ENCODE results near the gene TOMM6.
"Not testable (repeated sequence)": the region's sequence is repeated elsewhere in the genome, so short reads cannot be mapped to it uniquely, and the experiment has no call there.

The TOMM6 gene

DNA sequence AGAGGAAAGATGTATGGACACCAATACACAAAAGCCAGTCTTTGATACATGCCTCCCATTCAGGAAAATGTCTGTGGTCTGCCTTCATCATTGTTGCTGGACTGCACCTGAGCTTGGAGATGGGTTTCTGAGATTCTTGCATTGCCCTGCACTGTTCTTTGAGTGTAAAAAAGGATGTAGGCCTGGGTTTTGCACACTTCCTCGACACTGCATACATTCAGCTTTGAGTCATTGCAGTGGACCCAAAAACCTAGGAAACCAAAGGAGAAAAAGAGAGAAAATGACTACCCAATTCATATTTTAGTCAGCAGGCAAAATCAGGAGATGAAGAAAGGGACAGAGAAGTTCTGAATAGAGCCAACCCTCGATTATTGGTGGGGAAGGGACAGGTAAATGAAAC lies 9.0 kb downstream of the TOMM6 start:
- Histone ChIP-seq H3K9ac (ENCODE audit: low read length) (no peak overlapping the region), H3K36me3 (ENCODE audit: control insufficient read depth, insufficient read depth, low read length) (no peaks in the 10 kb centered on the region), H3K4me1 (ENCODE audit: control insufficient read depth, insufficient read depth, low read length) (no peaks in the 10 kb centered on the region), H3K27me3 (ENCODE audit: control insufficient read depth, insufficient read depth, low read length) (no peaks in the 10 kb centered on the region), H3K9me3 (ENCODE audit: control insufficient read depth, low read length) (no peaks in the 10 kb centered on the region), H3K4me3 (ENCODE audit: low read length) (no peak overlapping the region)

DNA sequence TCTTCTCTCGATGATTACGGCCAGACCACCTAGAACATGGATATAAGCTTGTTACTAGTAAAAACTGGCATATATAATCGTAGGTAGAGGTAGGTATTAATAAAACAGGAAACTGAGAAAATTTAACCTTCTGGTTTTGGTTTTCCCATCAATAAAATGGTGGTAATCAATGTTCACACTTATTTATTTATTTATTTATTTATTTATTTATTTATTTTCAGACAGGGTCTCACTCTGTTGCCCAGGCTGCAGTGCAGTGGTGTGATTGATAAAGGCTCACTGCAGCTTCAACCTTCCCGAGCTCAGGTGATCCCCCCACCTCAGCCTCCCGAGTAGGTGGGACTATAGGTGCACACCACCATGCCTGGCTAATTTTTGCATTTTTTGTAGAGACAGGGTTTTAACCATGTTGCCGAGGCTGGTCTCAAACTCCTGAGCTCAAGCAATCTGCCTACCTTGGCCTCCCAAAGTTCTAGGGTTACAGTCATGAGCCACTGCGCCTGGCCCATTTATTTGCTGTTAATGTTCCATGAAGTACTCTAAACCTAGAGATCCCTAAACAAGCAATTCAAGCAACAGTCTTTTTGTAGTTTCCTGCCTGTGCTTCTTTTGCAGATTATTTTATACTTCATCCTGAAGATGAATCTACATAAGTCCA lies 11.5 kb downstream of the TOMM6 start:
- Histone ChIP-seq H3K36me3 (ENCODE audit: control insufficient read depth, insufficient read depth, low read length) (no peaks in the 10 kb centered on the region), H3K9ac (ENCODE audit: low read length) (no peak overlapping the region), H3K27me3 (ENCODE audit: control insufficient read depth, insufficient read depth, low read length) (no peaks in the 10 kb centered on the region)

DNA sequence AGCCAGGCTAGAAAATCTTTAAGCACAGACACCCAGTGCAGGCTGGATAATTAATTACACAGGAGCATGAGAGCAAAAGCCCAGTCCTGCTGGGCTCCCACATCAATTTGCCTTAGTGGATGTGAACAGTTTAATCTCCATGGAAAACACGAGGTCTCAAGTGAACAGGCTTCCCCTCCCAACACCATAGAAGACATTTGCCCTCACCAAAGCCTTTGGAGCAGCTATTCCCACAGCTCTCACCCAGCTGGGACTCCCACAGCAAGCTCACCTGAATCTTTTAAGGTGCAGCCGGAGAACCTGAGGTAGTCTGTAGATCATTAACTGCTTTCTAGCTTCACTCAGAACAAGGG lies 12.0 kb downstream of the TOMM6 start:
- no peaks in the 10 kb centered on the region for H3K4me1 ChIP-seq (ENCODE audit: control insufficient read depth, insufficient read depth, low read length)
- no peak overlapping the region for H3K9ac ChIP-seq (ENCODE audit: low read length)
- H3K4me3 ChIP-seq (ENCODE audit: low read length), result no peak overlapping the region
- H3K27me3 ChIP-seq (ENCODE audit: control insufficient read depth, insufficient read depth, low read length), result no peaks in the 10 kb centered on the region
- no peaks in the 10 kb centered on the region for H3K9me3 ChIP-seq (ENCODE audit: control insufficient read depth, low read length)
- no peaks in the 10 kb centered on the region for H3K36me3 ChIP-seq (ENCODE audit: control insufficient read depth, insufficient read depth, low read length)

More for the DNA sequence above, 11.5 kb downstream of the TOMM6 start:
- Histone ChIP-seq H3K4me3 (ENCODE audit: low read length) (no peak overlapping the region), H3K4me1 (ENCODE audit: control insufficient read depth, insufficient read depth, low read length) (no peaks in the 10 kb centered on the region), H3K9me3 (ENCODE audit: control insufficient read depth, low read length) (no peaks in the 10 kb centered on the region)

DNA sequence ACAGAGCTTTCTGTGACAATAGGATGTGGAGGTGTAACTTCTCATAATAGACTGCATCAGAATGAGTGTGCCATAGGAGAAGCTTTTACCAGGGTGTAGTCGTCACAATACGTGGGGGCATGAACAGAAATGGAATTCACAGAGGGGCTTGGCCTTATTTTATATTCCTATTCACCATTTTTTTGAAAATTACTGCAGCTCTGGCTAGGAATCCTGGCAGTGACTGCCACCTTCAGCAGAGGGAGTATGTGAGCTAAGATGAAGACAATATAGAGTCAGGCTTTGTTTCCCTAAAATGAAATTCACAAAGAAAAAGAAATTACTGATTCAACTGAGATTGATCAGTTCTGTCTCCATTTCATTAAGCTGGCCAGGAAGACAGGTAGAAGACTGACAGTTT lies 13.9 kb downstream of the TOMM6 start:
- no peak overlapping the region for H3K9ac ChIP-seq (ENCODE audit: low read length)
- H3K36me3 ChIP-seq (ENCODE audit: control insufficient read depth, insufficient read depth, low read length), result no peaks in the 10 kb centered on the region
- no peaks in the 10 kb centered on the region for H3K4me1 ChIP-seq (ENCODE audit: control insufficient read depth, insufficient read depth, low read length)
- H3K9me3 ChIP-seq (ENCODE audit: control insufficient read depth, low read length), result no peaks in the 10 kb centered on the region
- H3K27me3 ChIP-seq (ENCODE audit: control insufficient read depth, insufficient read depth, low read length), result no peaks in the 10 kb centered on the region
- no peak overlapping the region for H3K4me3 ChIP-seq (ENCODE audit: low read length)

DNA sequence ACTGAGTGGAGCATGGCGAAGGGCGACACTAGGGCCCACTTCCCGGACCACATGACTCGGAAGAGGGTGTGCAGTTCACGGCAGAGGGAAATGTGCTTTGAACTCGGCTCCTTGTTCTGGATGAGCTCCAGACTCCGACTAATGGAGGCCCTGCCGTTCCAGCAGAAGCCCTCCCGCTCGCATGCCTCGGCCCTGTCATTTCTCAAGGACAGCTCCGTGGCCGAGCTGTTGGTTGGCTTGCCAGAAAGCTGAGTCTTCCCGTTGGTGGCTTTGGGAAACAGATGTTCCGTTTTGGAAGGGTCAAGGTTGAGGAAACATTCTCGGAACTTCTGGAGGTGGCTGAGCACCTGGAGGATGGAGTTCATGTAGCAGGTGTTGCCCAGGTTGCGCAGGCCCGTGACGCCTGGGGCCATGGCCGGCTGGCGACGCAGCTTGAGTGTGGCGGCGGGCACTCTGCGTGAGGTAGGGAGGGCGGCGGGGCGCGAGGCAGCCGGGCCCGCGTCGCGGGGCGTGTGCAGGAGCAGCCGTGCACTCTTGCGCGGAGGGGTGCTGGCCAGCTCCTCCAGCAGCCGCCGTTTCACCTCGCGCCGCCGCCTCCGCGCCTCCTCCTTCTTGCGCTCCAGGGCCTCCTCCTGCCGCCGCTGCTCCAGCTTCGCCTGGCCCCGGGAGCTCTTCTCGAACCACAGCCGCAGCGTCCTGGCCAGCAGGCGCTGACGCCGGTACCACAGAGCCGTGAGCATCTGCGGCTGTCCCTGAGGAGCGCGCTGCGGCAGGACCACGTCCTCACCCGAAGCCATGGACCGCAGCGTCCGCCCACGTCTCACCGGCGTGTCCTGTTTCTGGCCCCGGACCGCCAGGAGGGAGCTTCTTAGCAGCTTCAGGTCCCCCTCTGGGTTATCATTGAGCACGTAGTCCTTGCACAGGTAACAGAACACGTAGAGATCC lies 18.6 kb downstream of the TOMM6 start:
- Histone ChIP-seq H3K9me3 (ENCODE audit: control insufficient read depth, low read length) (no peaks in the 10 kb centered on the region), H3K4me1 (ENCODE audit: control insufficient read depth, insufficient read depth, low read length) (no peaks in the 10 kb centered on the region), H3K36me3 (ENCODE audit: control insufficient read depth, insufficient read depth, low read length) (no peaks in the 10 kb centered on the region), H3K27me3 (ENCODE audit: control insufficient read depth, insufficient read depth, low read length) (no peaks in the 10 kb centered on the region), H3K4me3 (ENCODE audit: low read length) (no peak overlapping the region), H3K9ac (ENCODE audit: low read length) (no peak overlapping the region)

DNA sequence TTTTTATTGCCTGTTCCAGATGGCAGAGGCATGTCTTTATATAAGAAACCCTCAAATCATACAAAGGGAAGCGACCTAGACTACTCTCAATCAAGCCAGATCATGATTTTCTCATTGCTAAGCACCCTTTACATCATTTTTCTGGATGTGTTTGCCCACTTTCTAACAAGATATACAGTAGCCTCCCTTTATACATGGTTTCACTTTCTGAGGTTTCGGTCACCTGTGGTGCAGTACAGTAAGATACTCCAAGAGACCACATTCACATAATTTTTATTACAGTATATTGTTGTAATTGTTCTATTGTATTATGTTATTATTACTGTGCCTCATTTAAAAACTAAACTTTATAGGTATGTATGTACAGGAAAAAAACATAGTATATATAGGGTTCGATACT lies 23.6 kb downstream of the TOMM6 start:
- H3K9ac ChIP-seq (ENCODE audit: low read length), result no peak overlapping the region
- H3K4me1 ChIP-seq (ENCODE audit: control insufficient read depth, insufficient read depth, low read length), result no peaks in the 10 kb centered on the region
- no peaks in the 10 kb centered on the region for H3K27me3 ChIP-seq (ENCODE audit: control insufficient read depth, insufficient read depth, low read length)
- H3K36me3 ChIP-seq (ENCODE audit: control insufficient read depth, insufficient read depth, low read length), result no peaks in the 10 kb centered on the region
- no peak overlapping the region for H3K4me3 ChIP-seq (ENCODE audit: low read length)
- no peaks in the 10 kb centered on the region for H3K9me3 ChIP-seq (ENCODE audit: control insufficient read depth, low read length)

DNA sequence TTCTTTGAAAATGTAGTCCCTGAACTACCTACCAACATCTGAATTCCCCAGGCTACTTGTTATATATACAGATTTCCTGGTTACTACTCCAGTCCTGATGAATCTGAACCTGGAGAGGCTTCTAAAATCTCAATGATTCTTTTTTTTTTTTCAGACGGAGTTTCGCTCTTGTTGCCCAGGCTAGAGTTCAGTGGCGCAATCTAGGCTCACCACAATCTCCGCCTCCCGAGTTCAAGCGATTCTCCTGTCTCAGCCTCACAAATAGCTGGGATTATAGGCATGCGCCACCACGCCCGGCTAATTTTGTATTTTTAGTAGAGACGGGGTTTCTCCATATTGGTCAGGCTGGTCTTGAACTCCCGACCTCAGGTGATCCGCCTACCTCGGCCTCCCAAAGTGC lies 24.5 kb downstream of the TOMM6 start:
- H3K27me3 ChIP-seq (ENCODE audit: control insufficient read depth, insufficient read depth, low read length); H3K36me3 ChIP-seq (ENCODE audit: control insufficient read depth, insufficient read depth, low read length); H3K4me3 ChIP-seq (ENCODE audit: low read length); H3K4me1 ChIP-seq (ENCODE audit: control insufficient read depth, insufficient read depth, low read length); H3K9me3 ChIP-seq (ENCODE audit: control insufficient read depth, low read length); H3K9ac ChIP-seq (ENCODE audit: low read length): not testable (repeated sequence)

DNA sequence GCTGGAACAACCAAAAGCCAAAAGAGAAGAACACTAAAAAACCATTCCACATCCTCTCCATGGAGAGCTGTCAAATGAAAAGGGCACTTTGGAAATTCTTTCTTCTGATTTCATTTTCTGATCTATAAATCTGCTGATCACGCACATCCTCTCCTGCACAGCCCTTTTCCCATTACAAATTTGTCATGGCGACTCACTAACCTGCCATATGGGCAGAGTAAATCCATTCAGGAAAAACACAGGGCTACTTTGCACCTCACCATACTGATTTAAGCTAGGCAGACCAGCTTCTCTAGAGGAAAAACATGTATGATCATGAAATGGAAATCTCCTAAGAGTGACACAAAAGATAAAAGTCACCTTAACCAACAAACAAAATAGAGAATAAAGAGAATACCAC lies 26.0 kb downstream of the TOMM6 start:
- no peaks in the 10 kb centered on the region for H3K9me3 ChIP-seq (ENCODE audit: control insufficient read depth, low read length)
- H3K4me1 ChIP-seq (ENCODE audit: control insufficient read depth, insufficient read depth, low read length), result no peaks in the 10 kb centered on the region
- H3K27me3 ChIP-seq (ENCODE audit: control insufficient read depth, insufficient read depth, low read length), result no peaks in the 10 kb centered on the region
- H3K4me3 ChIP-seq (ENCODE audit: low read length), result no peak overlapping the region
- H3K36me3 ChIP-seq (ENCODE audit: control insufficient read depth, insufficient read depth, low read length), result no peaks in the 10 kb centered on the region
- no peak overlapping the region for H3K9ac ChIP-seq (ENCODE audit: low read length)

DNA sequence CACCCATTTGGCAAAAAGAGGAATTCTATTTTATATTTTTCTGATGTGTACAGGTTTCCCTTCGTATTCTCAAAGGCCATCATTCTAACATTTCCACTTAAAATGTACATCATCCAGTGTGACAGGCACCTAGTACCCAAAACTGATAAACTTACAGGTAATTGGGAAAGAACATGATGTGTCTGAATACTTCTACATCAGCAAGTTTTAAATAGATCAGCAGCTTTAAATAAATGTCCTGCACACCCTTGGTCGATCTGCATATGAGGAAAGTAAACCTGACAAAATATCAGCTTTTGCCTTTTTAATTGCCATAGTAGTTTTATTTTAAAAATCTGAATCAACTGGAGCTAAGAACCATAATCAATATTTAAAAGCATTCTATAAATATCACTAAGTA lies 26.5 kb downstream of the TOMM6 start:
- Histone ChIP-seq H3K9me3 (ENCODE audit: control insufficient read depth, low read length) (no peaks in the 10 kb centered on the region), H3K4me3 (ENCODE audit: low read length) (no peak overlapping the region), H3K4me1 (ENCODE audit: control insufficient read depth, insufficient read depth, low read length) (no peaks in the 10 kb centered on the region), H3K36me3 (ENCODE audit: control insufficient read depth, insufficient read depth, low read length) (no peaks in the 10 kb centered on the region), H3K27me3 (ENCODE audit: control insufficient read depth, insufficient read depth, low read length) (no peaks in the 10 kb centered on the region), H3K9ac (ENCODE audit: low read length) (no peak overlapping the region)

DNA sequence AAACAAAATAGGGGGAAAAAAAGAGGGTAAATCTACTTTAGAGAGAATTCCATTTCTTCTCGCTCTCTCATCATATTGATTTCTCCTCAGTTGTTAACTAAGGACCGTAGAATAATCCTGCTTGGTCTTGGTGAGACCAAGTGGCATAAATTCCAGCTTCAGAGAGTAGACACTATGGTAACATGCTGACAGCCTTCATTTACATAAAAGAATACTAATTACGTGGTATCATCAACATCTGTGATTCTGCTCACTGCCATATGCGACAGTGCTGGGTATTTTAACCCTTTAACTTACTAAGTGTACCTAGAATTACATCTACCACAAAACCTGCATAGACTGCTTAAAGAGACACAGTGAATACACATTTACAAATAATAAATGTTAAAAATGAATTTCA lies 27.1 kb downstream of the TOMM6 start:
- Histone ChIP-seq H3K4me3 (ENCODE audit: low read length) (no peak overlapping the region), H3K4me1 (ENCODE audit: control insufficient read depth, insufficient read depth, low read length) (no peaks in the 10 kb centered on the region), H3K9ac (ENCODE audit: low read length) (no peak overlapping the region), H3K9me3 (ENCODE audit: control insufficient read depth, low read length) (no peaks in the 10 kb centered on the region), H3K36me3 (ENCODE audit: control insufficient read depth, insufficient read depth, low read length) (no peaks in the 10 kb centered on the region), H3K27me3 (ENCODE audit: control insufficient read depth, insufficient read depth, low read length) (no peaks in the 10 kb centered on the region)

DNA sequence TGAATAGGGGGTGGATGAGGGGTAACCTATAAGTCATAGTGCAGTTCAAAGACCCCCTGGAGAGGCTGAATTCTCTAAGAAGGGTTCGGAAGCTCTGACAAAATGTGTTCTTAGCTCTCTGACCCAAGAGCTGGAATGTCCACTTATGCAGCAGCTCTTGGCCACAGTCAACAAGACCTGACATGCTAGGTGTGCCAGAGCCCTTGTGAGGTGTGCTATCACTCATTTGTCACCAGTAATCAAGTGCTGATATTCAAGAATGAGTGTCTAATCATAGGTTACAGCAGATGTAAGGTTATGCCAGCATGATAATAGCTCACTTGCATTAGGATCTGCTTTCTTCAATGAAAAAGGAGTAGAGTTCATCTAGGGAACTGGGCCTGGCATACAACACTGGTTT lies 28.1 kb downstream of the TOMM6 start:
- no peaks in the 10 kb centered on the region for H3K27me3 ChIP-seq (ENCODE audit: control insufficient read depth, insufficient read depth, low read length)
- H3K36me3 ChIP-seq (ENCODE audit: control insufficient read depth, insufficient read depth, low read length), result no peaks in the 10 kb centered on the region
- no peak overlapping the region for H3K4me3 ChIP-seq (ENCODE audit: low read length)
- no peak overlapping the region for H3K9ac ChIP-seq (ENCODE audit: low read length)
- no peaks in the 10 kb centered on the region for H3K4me1 ChIP-seq (ENCODE audit: control insufficient read depth, insufficient read depth, low read length)
- no peaks in the 10 kb centered on the region for H3K9me3 ChIP-seq (ENCODE audit: control insufficient read depth, low read length)

DNA sequence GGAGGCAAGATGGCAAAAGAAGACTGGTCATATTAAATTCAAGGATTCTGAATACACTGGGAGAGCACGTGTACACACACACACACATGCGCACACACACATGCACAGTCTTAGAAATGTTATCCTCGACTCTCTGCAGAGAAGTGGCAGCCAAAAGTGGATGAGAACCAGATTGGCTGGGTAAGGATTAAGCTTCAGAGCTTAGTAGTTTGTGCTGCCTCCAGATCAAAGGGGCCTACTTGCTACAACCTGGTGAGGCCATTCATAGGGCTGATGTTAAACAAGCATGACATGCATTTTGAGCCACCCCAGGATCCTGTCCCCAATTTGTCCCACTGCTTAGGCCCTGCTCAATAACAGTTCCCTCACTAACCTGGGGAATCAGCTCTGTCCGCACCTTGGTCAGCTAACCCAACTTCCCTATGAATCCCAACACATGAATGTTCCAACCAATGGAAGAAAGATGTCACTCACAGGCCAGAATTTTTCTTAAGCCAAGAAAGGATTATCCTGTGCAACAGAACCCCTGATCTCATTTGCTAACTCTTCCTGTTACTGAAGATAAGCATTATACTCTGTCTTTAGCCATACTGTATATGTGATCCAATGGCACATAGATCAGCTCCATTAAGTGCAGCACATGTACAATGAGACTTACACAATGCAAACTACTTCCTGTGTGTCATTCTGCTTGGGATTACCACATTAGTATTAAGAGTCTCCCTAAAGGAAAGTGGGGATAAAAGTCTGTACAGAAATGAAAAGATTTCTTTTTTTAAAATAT lies 31.0 kb downstream of the TOMM6 start:
- no peaks in the 10 kb centered on the region for H3K9me3 ChIP-seq (ENCODE audit: control insufficient read depth, low read length)
- H3K27me3 ChIP-seq (ENCODE audit: control insufficient read depth, insufficient read depth, low read length), result no peaks in the 10 kb centered on the region
- no peaks in the 10 kb centered on the region for H3K36me3 ChIP-seq (ENCODE audit: control insufficient read depth, insufficient read depth, low read length)
- H3K4me1 ChIP-seq (ENCODE audit: control insufficient read depth, insufficient read depth, low read length), result peaks cover 1% of the 10 kb centered on the region
- no peak overlapping the region for H3K4me3 ChIP-seq (ENCODE audit: low read length)
- H3K9ac ChIP-seq (ENCODE audit: low read length), result no peak overlapping the region
